ENCODE data around the gene MMP20.

MMP20 gene

DNA sequence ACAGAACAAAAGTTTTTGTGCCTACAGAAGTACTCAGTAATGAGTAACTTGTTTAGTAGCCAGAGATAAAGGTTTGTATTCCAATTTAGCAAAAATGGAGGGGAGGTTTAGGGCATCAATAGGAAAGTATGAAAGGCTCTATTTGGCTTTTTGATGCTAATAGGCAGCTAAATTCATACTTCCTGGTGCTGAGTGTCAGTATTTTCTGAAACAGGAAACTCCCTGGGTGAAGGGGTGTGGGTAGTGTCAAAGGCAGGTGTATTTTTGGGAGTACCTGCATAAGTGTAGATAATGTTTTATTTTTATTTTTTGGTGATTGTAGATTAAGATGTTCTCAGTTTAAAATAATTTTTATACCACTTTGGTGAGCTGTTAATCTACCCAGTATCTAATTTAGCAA is 65.3 kb downstream of the MMP20 start:
- no peak for DNase-seq (ENCODE audit: low read depth in 2 of 2)

- no peak for DNase-seq (ENCODE audit: low read depth in 2 of 2)
These were observed 70.0 kb downstream of the MMP20 start for GRCh38 chr11:102555091-102555490.

- no peak for DNase-seq (ENCODE audit: low read depth in 2 of 2)
These were observed 71.3 kb downstream of the MMP20 start for GRCh38 chr11:102553835-102554282.

- no peak for DNase-seq (ENCODE audit: low read depth in 2 of 2)
These were observed 72.5 kb downstream of the MMP20 start for GRCh38 chr11:102552447-102553194.

DNA sequence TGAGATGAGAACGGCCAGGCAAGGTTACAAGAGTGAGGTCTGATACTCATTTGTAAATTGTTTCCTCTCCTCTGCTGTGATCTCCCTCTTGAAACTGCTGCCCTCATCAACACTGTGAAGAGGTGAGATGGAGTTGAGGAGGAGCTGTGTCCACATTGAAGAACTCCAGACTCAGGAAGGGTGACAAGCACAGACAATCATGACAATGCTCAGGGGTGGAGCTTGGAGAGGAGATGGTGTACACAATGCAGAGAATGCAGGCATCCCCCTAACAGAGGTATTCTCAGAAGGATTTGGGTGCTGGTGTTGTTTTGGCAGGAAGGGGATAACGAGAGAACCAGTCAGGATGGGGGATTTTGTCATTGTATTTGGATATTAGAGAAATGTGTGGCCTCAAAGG is 73.1 kb downstream of the MMP20 start:
- no peak for DNase-seq (ENCODE audit: low read depth in 2 of 2)

- no peak for DNase-seq (ENCODE audit: low read depth in 2 of 2)
These were observed 73.9 kb downstream of the MMP20 start for GRCh38 chr11:102551169-102551781.

DNA sequence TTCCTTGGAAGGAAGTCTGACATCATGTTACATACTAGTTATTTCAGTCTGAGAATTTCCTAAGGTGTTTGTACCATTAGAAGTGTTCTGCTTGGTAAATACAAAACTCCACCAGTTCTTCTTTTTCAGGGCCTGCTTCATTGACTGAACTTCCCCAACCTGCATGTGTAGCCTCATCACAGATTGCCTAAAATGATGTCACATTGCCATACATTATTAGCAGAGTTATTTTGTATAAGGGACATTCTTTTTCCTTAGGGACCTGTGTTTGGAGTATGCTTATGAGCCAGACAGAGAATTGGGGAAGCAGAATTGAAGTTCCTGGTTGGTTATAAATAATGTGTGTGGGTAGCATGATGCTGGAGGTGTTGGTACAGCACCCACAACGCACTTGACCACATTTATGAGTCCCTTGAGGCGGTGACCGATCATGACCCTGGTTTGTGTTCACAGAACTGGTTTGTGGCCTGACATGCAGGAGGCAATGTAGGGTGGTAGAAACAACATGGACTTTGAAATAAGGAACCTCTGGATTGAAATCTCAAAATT is 78.1 kb downstream of the MMP20 start:
- no peak for DNase-seq (ENCODE audit: low read depth in 2 of 2)

DNA sequence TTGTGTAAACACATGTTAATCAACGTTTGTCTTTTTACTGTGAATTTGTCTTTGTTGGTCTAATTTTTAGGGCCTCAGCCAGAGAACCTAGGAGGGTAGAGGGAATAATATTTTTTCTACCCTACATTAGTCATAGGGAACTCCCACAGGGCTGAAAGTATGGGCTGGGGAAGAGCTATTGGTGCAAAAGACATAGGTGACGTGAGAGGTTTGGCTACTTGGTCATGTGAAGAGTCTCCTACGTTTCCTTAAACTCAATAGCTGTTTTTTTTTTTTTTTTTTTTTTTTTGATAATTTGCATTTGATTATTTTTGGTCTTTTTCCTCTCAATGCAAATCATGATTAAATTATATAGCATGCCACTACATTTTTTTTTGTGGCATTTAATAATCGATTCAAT is 78.7 kb downstream of the MMP20 start:
- no peak for DNase-seq (ENCODE audit: low read depth in 2 of 2)

- no peak for DNase-seq (ENCODE audit: low read depth in 2 of 2)
These were observed 79.4 kb downstream of the MMP20 start for GRCh38 chr11:102545701-102546100.

- DNase-seq (ENCODE audit: low read depth in 2 of 2) = no peak
These were observed 80.5 kb downstream of the MMP20 start for GRCh38 chr11:102544594-102544993.

DNA sequence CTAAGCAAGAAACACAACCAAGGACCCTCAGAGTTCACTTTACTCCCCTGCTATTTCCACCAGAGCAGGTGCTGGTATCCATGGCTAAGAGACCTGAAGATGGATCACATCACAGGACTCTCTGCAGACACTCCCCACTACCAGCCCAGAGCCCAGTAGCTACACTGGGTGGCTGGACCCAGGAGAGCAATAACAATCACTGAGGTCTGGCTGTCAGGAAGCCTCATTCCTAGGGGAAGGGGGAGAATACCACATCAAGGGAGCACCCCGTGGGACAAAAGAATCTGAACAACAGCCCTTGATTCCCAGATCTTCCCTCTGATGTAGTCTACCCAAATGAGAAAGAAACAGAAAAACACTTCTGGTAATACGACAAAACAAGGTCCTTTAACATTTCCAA is 85.6 kb downstream of the MMP20 start:
- DNase-seq (ENCODE audit: low read depth in 2 of 2) = no peak

- DNase-seq (ENCODE audit: low read depth in 2 of 2) = no peak
These were observed 86.2 kb downstream of the MMP20 start for GRCh38 chr11:102538932-102539331.

- DNase-seq (ENCODE audit: low read depth in 2 of 2) = no peak
These were observed 90.8 kb downstream of the MMP20 start for GRCh38 chr11:102534261-102534872.

- peak; percentile 11 to 12 for DNase-seq (ENCODE audit: low read depth in 2 of 2)
These were observed 94.6 kb downstream of the MMP20 start, which contains the start of gene MMP7 for GRCh38 chr11:102530558-102530957. Gene MMP7, minus strand, starts transcription at chr11:102530747. Its CDS starts 47 bp downstream, at chr11:102530700.

- DNase-seq (ENCODE audit: low read depth in 2 of 2) = no peak
These were observed 96.5 kb downstream of the MMP20 start for GRCh38 chr11:102528618-102529017.

DNA sequence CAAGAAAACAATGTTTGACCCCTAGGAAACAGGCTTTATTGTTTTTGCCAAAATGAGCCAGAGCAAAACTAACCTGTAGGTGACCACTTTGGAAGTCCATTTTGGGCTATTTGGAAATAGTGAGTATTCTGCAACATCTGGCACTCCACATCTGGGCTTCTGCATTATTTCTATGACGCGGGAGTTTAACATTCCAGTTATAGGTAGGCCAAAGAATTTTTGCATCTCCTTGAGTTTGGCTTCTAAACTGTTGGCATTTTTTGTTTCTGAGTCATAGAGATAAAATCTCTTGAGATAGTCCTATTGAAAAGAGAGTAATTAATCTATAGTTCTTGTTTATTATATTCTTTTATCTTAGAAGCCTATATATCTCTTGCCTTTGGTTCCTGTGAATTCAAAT is 97.4 kb downstream of the MMP20 start:
- peak in 1 of 2 experiments; percentile 12 for DNase-seq (ENCODE audit: low read depth in 2 of 2)

DNA sequence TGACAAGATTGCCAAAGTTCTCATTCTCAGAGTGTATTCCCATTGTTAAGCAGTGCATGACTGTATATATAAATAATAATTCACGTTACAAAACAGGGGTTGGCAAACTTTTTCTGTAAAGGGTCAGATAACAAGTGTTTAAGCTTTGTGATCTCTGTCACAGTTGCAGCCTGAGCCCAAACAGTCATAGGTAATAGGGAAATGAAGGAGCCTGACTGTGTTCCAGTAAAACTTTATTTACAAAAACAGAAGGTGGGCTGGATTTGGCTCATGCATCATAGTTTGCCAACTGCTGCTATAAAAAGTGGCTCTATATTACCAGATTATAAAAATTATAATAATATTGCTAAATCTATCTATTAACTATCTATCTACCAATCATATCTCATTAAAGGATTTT is 98.1 kb downstream of the MMP20 start:
- no peak for DNase-seq (ENCODE audit: low read depth in 2 of 2)

Measured in fibroblast of skin of left biceps (primary cell).